ENCODE results near the gene TPRG1.

TPRG1 gene

GRCh38 chr3:189227249-189227648, 55.5 kb downstream of the TPRG1 start:
- no peak for FAIRE-seq
- DNase-seq (ENCODE audit: insufficient read length, low spot score): no peak

DNA sequence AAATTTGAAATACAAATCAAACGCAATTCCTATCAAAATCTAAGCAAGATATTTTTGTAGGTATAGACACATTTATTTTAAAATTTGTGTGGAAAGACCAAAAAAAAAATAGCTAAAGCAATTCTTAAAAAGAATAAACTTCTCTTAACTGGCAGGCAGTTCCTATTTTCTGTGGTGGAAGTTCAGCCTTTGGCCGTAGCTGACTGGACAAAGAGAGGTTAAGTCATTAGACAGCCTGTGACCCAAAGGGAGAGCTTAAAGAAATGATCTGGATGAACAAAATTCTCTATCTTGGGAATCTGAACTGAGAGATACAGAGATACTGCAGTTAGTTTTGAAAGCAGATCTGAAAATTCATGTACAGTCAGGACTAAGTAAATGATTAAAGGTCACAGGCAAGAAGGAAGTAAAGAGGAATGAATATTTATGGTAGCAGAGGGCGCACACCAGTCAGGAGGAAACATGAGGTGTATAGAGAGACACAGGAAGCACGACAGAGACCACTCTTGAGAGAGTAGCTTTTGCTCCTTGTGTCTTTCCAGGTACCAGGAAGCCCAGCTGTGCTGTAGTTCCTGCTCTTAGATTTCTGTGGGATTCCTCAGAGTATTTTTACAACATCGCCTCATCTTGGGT, 57.5 kb downstream of the TPRG1 start:
- peak; percentile 51 for FAIRE-seq

GRCh38 chr3:189232790-189233189, 61.0 kb downstream of the TPRG1 start:
- no peak for DNase-seq (ENCODE audit: insufficient read length, low spot score)
- FAIRE-seq: no peak

More for the DNA sequence above, 57.5 kb downstream of the TPRG1 start:
- DNase-seq (ENCODE audit: insufficient read length, low spot score): peak; percentile 6

GRCh38 chr3:189233225-189233858, 61.6 kb downstream of the TPRG1 start:
- peak; percentile 23 for FAIRE-seq
- no peak for DNase-seq (ENCODE audit: insufficient read length, low spot score)

DNA sequence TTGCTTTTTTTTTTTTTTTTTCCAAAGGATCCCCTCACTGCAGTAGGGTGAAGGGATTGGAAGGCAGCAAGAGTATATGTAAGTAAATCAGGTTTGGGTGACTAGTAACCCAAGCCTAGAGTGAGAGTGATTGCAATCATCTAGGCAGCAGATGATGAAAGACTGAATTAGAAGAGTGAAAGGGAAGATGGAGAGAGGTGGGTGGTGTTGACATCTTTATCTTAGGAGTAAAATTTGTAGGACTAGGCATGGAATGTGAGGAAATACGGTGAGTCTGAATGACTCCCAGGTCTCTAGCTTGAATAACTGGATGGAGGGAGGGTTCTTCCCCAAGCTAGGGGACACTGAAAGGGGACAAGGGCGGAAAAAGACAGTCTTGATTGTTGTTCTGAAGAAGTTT, 63.4 kb downstream of the TPRG1 start:
- no peak for DNase-seq (ENCODE audit: insufficient read length, low spot score)
- no peak for FAIRE-seq

DNA sequence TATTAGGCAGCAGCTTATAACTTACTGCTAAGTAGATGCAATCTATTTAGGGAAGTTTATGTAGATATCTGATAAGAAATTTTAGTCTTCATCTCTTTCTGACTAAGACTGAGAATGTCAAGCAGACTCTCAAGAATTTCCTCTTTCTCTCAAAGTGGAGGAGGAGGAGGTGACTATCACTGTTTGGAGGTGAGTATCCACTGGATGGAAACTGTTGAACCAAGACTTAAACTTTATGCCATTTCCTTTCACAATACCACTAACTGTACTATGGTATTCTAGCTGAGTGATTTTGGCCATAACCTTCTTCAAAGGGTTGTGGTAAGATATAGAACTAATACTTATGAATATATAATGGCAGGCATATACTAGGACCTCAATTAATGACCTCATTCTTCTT, 64.6 kb downstream of the TPRG1 start:
- FAIRE-seq: no peak
- DNase-seq (ENCODE audit: insufficient read length, low spot score): no peak

- no peak for FAIRE-seq
- DNase-seq (ENCODE audit: insufficient read length, low spot score): no peak
These were observed 65.8 kb downstream of the TPRG1 start for GRCh38 chr3:189237526-189237925.

- FAIRE-seq: no peak
- DNase-seq (ENCODE audit: insufficient read length, low spot score): no peak
These were observed 66.3 kb downstream of the TPRG1 start for GRCh38 chr3:189238071-189238470.

GRCh38 chr3:189239616-189240015, 67.8 kb downstream of the TPRG1 start:
- FAIRE-seq: no peak
- DNase-seq (ENCODE audit: insufficient read length, low spot score): no peak

- FAIRE-seq: no peak
These were observed 78.2 kb downstream of the TPRG1 start for GRCh38 chr3:189249987-189250386.

DNA sequence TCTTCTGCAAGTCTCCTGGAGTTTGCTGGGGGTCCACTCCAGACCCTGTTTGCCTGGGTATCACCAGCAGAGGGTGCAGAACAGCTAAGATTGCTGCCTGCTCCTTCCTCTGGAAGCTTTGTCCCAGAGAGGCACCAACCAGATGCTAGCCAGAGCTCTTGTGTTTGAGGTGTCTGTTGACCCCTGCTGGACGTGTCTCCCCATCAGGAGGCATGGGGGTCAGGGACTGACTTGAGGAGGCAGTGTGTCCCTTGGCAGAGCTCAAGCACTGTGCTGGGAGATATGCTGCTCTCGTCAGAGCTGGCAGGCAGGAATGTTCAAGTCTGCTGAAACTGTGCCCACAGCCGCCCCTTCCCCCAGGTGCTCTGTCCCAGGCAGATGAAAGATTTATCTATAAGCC, 86.5 kb downstream of the TPRG1 start:
- no peak for DNase-seq (ENCODE audit: insufficient read length, low spot score)
- FAIRE-seq: no peak

More at GRCh38 chr3:189249987-189250386, 78.2 kb downstream of the TPRG1 start:
- DNase-seq (ENCODE audit: insufficient read length, low spot score): no peak

DNA sequence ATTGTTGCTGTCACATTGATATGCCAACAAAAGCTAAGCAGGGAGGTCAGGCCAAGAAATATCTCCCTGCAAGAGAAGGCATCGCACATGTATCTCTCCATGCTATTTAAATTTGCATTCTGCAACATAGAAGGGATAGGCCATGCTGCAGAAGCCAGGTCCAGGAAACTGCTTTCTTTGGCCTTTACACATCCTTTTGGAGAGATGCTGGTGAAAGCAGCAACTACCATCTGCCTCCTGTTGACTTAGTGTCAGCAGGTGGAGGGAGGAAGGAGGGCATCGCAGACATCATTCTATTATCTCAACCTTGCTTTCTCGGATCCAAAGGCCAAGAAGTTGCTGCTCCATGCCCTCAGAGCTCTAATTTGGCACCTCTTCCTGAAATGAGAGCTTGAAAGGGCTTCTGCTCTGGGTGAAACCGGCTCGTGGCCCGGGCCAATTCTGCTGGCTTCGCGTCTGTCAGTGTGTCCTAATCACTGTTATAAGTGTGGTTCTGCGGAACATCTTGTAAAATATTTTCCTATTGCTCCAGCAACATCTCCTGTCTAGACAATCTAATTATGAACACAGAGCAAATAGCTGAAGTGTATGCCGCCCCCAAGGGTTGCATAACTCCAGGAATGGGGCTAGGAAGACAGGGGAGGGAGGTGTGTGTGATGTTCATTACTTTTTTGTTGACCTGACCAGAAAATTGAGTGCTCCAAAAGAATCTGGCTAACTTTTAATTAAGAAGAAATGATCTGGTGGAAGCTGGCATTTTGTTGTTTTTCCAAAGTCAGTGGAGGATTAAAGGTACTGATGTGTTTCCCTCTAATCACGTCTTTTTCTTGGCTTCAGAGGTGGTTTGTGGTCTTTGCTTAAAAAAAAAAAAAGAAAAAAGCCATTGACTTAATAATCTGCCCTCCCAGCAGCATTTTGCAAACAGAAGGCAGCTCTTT, 89.1 kb downstream of the TPRG1 start:
- DNase-seq (ENCODE audit: insufficient read length, low spot score): no peak
- no peak for FAIRE-seq

DNA sequence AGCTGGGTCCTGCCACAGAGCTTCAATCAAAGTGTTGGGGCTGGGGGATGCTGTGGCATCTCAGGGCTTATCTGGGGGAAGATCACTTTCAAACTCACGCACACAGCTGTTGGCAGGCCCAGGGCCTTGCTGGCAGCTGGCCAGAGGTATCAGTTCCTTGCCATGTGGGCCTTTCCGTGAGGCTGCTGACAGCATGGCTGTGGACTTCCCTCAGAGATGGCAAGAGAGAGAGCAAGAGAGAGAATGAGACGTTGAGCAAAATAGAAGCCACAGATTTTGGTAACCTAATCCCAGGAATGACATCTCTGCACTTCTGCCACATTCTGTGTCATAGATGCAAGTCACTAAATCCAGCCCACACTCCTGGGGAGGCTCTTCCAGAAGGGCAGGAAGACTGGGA, 91.0 kb downstream of the TPRG1 start:
- DNase-seq (ENCODE audit: insufficient read length, low spot score) (no peak), FAIRE-seq (no peak)

DNA sequence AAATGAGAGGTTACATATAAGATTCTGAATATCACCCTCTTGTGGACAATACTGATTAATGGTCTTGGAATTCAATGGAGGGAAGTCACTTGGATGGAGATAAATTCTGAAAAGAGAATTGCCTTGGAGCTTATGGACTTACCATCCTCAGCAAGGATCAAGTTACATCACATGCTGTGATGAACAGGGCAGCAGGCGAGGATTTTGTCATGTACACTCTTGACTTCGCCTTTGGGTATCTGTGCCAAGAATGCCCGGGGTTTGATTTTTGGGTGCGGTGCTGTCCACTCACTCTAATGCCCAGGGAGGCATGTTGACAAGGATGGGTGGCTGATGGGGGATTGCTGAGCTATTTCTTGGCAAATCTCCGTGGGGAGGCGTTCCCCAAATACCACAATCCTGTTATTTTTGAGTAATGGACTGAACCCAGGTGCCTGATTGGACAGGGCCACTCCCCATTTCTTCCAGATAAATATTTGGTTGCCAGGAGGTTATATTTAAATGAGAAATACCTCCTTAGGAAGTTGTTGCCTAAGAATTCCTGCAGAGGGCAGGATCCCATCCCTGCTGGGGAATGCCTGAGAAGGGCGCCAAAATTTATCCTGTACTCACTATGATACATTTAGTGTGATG, 96.3 kb downstream of the TPRG1 start:
- DNase-seq (ENCODE audit: insufficient read length, low spot score) (no peak), FAIRE-seq (no peak)

DNA sequence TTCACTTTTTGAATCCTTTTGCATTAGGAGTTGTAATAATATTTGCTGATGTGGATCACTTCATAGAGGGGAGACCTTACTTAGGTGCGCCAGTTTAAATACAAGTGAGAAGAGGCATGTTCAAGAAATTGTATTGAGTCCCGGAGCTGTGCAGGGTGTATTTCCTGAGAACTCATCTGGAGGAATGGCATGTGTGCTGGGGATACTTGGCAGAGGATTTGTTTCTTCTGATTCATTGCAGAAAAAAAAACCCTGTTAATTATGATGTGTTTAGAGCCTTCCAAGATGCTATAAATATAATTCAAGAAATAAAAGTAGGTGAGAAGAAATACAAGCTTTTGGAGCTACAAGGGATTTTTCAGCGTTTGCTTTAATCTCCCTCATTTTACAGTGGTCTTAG, 97.6 kb downstream of the TPRG1 start:
- DNase-seq (ENCODE audit: insufficient read length, low spot score) (no peak), FAIRE-seq (no peak)

DNA sequence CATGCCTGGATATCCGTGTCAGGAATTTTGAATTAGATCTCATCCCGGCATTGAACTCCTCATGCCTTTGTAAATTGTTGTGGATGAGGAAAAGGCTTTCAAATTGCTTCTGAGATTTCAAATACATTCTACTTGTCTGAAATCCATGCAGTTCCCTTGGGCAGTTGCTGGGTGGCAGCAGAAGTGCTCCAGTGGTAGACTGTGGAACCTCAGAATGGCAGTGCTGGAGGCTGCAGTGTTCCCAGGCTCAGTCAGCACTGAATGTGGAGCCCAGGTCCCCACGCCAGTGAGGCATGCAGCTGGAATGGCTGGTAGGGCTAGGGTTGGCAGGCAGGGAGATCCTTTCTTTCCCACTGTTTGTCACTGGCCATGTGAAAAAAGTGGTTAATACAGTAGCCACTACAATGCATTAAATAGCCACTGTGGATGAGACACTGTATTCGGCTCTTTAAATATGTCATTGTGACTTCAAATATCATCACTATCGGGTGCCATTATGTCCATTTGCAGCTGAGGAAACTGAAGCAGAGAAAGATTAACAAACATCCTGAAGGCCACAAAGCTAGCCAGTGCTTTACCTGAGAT, 98.6 kb downstream of the TPRG1 start:
- DNase-seq (ENCODE audit: insufficient read length, low spot score) (no peak), FAIRE-seq (peak; percentile 90)

DNA sequence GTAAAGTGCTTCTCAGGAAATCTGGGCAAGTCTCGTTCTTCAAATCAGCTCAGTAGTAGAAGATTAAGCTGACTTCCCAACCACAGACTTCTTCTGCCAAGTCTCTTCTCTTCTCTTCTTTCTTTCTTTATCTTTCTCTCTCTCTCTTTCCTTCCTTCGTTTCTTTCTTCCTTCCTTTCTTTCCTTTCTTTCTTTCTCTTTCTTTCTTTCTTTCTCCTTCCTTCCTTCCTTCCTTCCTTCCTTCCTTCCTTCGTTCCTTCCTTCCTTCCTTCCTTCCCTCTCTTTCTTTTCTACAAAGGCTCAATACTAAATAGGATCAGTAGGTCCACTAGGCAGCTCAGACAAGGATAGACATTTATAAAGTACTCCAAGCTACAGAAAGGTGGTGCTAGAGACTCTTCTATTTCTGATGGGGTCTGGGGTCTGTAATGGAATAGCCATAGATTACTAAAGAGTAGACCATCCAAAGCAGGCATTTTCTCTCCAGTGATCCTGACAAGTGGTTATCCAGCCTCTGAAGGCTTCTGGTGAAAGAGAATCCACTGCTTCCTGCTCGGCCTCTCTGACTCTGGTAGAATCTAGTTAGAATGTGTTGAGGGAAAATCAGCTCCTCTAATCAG, 100.8 kb downstream of the TPRG1 start:
- DNase-seq (ENCODE audit: insufficient read length, low spot score): no peak
- FAIRE-seq: peak; percentile 54

DNA sequence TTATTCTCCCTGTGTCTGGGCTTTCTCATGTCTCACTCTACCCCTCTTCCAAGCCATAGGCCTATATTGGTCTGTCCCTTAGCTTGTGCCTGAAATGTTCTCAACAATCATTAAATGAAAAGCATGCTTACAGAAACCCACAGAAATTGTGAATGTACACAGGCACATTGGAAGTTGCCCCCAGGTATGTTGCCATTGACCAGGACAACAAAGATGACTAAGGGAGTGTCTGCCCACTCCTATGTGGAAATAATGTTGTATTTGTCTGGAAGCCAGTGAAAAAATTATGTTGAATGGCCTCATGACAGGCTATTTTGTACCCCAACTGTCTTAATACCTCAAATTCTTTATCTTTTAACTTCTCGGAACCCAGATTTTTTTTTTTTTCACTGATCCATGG, 102.0 kb downstream of the TPRG1 start:
- DNase-seq (ENCODE audit: insufficient read length, low spot score): no peak
- no peak for FAIRE-seq

DNA sequence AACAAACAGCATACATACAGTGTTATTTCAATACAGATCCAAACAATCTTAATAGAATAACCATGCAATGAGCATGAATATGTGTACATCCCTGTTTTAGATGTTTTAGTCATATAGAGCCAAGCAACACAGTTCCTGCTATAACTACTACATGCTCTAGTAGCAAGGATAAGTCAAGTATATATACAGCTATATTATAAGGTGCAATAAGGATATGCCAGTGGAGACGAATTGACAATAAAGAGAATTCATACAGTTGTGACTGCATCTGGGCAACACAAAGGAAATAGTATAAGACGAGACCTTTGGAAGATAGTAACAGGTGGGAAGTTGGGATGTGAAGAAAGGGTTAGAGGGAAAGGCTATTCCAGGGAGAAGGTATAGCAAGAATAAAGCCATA, 103.4 kb downstream of the TPRG1 start:
- no peak for DNase-seq (ENCODE audit: insufficient read length, low spot score)
- no peak for FAIRE-seq

DNA sequence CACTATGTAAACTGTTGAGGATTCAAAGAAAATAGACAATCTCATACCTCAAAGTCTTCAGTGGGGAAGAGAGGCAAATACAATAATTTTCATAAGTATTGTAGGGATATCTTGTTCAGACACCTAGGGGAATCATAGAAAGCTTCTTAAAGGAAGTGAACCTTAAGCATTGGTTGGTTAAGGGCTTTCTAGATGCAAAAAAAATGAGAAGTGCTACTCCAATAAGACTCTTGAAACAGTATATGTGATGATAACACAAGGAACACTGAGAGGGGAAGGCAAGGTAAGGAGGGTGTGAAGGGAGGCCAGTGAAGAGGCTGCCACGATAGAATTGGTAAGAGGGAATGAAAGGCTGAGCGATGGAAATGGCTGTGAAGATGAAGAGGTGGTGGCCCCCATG, 104.1 kb downstream of the TPRG1 start:
- DNase-seq (ENCODE audit: insufficient read length, low spot score): no peak
- no peak for FAIRE-seq
